ENCODE results near the gene BANF1.

DNA sequence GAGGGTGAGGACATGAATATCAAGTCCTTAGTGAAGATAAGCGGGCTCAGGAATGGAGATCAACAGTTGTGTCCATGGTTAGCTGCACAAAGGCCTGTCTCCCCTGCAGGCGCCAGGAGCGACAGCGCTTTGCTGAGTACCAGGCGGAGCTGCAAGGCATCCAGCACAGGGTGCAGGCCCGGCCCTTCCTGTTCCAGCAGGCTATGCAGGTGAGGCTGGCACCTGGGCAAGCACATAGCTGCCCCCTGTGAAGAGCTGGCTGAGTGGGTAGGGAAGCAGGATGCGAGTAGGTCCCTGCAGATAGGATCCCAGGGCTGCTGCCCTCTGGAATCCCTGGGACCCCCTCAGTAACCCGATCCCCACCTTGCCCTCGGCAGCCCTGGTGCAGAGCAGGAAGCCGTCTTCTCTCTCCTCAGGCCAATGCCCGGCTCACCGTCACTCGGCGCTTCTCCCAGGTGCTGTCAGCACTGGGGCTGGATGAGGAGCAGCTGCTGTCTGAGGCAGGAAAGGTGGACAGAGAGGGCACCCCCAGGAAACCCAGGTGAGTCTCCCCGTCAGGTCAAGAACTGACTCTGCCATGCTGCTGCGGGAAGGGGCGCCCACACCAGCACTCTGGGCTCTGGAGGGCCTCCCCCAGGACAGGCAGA is 43.4 kb upstream of the BANF1 start:
- TF ChIP-seq CTCF (IDR thresholded peaks at IDR 0.05; ENCODE audit: poor library complexity) (no peak), EZH2 (IDR thresholded peaks at IDR 0.05; ENCODE audit: borderline replicate concordance) (no peak), EZH2phosphoT487 (IDR thresholded peaks at IDR 0.05; ENCODE audit: low read depth, severe bottlenecking, unreplicated experiment) (no peak)
